ENCODE measurements around the gene ZNF57.

DNA sequence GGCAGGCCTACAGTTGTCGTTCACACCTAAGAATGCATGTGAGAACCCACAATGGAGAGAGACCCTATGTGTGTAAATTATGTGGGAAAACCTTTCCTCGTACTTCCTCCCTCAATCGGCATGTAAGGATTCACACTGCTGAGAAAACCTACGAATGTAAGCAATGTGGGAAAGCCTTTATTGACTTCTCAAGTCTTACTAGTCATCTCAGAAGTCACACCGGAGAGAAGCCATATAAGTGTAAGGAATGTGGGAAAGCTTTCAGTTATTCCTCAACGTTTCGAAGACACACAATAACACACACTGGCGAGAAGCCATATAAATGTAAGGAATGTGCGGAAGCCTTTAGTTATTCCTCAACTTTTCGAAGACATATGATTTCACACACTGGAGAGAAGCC is 48.1 kb upstream of the ZNF57 start:
- no peak for TF ChIP-seq POLR2A (IDR thresholded peaks at IDR 0.05)
- TF ChIP-seq, protein P1, sequence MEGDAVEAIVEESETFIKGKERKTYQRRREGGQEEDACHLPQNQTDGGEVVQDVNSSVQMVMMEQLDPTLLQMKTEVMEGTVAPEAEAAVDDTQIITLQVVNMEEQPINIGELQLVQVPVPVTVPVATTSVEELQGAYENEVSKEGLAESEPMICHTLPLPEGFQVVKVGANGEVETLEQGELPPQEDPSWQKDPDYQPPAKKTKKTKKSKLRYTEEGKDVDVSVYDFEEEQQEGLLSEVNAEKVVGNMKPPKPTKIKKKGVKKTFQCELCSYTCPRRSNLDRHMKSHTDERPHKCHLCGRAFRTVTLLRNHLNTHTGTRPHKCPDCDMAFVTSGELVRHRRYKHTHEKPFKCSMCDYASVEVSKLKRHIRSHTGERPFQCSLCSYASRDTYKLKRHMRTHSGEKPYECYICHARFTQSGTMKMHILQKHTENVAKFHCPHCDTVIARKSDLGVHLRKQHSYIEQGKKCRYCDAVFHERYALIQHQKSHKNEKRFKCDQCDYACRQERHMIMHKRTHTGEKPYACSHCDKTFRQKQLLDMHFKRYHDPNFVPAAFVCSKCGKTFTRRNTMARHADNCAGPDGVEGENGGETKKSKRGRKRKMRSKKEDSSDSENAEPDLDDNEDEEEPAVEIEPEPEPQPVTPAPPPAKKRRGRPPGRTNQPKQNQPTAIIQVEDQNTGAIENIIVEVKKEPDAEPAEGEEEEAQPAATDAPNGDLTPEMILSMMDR (IDR thresholded peaks at IDR 0.05), result no peak
- TF ChIP-seq POLR2AphosphoS5 (IDR thresholded peaks at IDR 0.05), result no peak
